Keratinocyte (primary cell): ENCODE data around the gene TUT1. TPM values are rescaled to one million over a fixed set of nuclear protein-coding genes. Genes with fewer than 3 reads are reported as not detected.
"Not testable (repeated sequence)": the region's sequence is repeated elsewhere in the genome, so short reads cannot be mapped to it uniquely, and the experiment has no call there.

Source experiments
- DNase-seq: peaks from one replicate; pipeline ENCODE4 v3.0.0-alpha.2; 2011; ENCODE audit warnings: low read depth, missing footprints, low spot score
- FAIRE-seq: peaks from 2 replicates; lab custom pipeline; 2011; peaks lifted over from hg19 to GRCh38; lab: Jason Lieb, UNC
- H2AFZ ChIP-seq: 2 replicates; pipeline ENCODE4 v1.6.0; 2012; ENCODE audit warnings: low read length, control low read depth, inconsistent platforms; ENCODE audit not compliant: control insufficient read depth
- H3K27ac ChIP-seq: 2 replicates; pipeline ENCODE4 v1.5.1; 2011; ENCODE audit warnings: low read length; ENCODE audit not compliant: control insufficient read depth, insufficient read depth
- H3K27me3 ChIP-seq: 3 replicates; pipeline ENCODE4 v1.6.0; 2011; ENCODE audit warnings: low read length; ENCODE audit not compliant: control insufficient read depth, insufficient read depth; ENCODE audit errors: extremely low read depth
- H3K36me3 ChIP-seq, 2 experiments: 2 replicates in 1 of 2; 3 replicates in 1 of 2; pipeline ENCODE4 v1.5.1; 2011; ENCODE audit warnings: low read length in 2 of 2, mild to moderate bottlenecking in 1 of 2; ENCODE audit not compliant: control insufficient read depth in 2 of 2, insufficient read depth in 2 of 2; ENCODE audit errors: extremely low read depth in 1 of 2
- H3K4me1 ChIP-seq: 3 replicates; pipeline ENCODE4 v1.5.1; 2011; ENCODE audit warnings: low read length; ENCODE audit not compliant: control insufficient read depth, insufficient read depth; ENCODE audit errors: extremely low read depth
- H3K4me2 ChIP-seq: 3 replicates; pipeline ENCODE4 v1.6.0; 2011; ENCODE audit warnings: low read depth, low read length; ENCODE audit not compliant: control insufficient read depth, insufficient read depth; ENCODE audit errors: extremely low read depth
- H3K4me3 ChIP-seq, 3 experiments: fragments of 200-600 bp in 1 of 3; sonication (generic) in 1 of 3; 2 replicates in 2 of 3; 3 replicates in 1 of 3; pipeline ENCODE4 v1.5.1; 2011 to 2016; ENCODE audit warnings: low read length in 3 of 3, mild to moderate bottlenecking in 3 of 3, control low read depth in 2 of 3, inconsistent platforms in 1 of 3, low read depth in 1 of 3, mixed read lengths in 1 of 3, mixed run types in 1 of 3, moderate library complexity in 1 of 3; ENCODE audit not compliant: control insufficient read depth in 2 of 3, insufficient read depth in 2 of 3; ENCODE audit errors: extremely low read depth in 1 of 3
- H3K79me2 ChIP-seq: 2 replicates; pipeline ENCODE4 v1.6.0; 2012; ENCODE audit warnings: low read length; ENCODE audit not compliant: control insufficient read depth, insufficient read depth
- H3K9ac ChIP-seq: 3 replicates; pipeline ENCODE4 v1.6.0; 2011; ENCODE audit warnings: low read length; ENCODE audit not compliant: control insufficient read depth, insufficient read depth; ENCODE audit errors: extremely low read depth
- H3K9me1 ChIP-seq: 3 replicates; pipeline ENCODE4 v1.6.0; 2011; ENCODE audit warnings: low read length; ENCODE audit not compliant: control insufficient read depth, insufficient read depth; ENCODE audit errors: extremely low read depth
- H3K9me3 ChIP-seq: 2 replicates; pipeline ENCODE4 v1.5.1; 2012; ENCODE audit warnings: low read depth, low read length; ENCODE audit not compliant: control insufficient read depth
- H4K20me1 ChIP-seq: 3 replicates; pipeline ENCODE4 v1.6.0; 2011; ENCODE audit warnings: low read length; ENCODE audit not compliant: control insufficient read depth, insufficient read depth; ENCODE audit errors: extremely low read depth
- CTCF ChIP-seq, 3 experiments: IDR thresholded peaks in 1 of 3; conservative IDR thresholded peaks in 1 of 3; optimal IDR thresholded peaks in 1 of 3; 2 replicates in 2 of 3; 3 replicates in 1 of 3; pipeline versions ENCODE3 to v1.5.1; 2011; ENCODE audit warnings: low read length in 3 of 3, mild to moderate bottlenecking in 3 of 3, moderate library complexity in 2 of 3, control low read depth in 1 of 3, inconsistent platforms in 1 of 3; ENCODE audit not compliant: insufficient read depth in 2 of 3; ENCODE audit errors: extremely low read depth in 1 of 3
- EZH2 ChIP-seq: IDR thresholded peaks from one replicate; pipeline ENCODE4 v1.6.1; 2012; ENCODE audit warnings: inconsistent platforms, mild to moderate bottlenecking, low read length, moderate library complexity
- dilution Hi-C: fragments of 300-500 bp; cut with MboI; formaldehyde crosslinking; loops from one replicate; pipeline ENCODE4 v1.7.0; 2020; ENCODE audit warnings: low sequenced_read_pairs; ENCODE audit not compliant: extremely low pct_ligation_motif_present
- polyA plus RNA-seq, 5 experiments: library from polyadenylated mRNA; depleted of rRNA in 3 of 5; stranded (reverse) in 3 of 5; stranded (forward) in 1 of 5; unstranded in 1 of 5; fragments of >200 nt; gene quantifications; 1 replicate in 1 of 5; 2 replicates in 3 of 5; 3 replicates in 1 of 5; pipeline versions ENCODE4 v1.2.1 to v1.2.3, GENCODE V29; 2011 to 2012; ENCODE audit warnings: missing spikeins in 2 of 5, low read depth in 1 of 5, low replicate concordance in 1 of 5

The TUT1 gene
- polyA plus RNA-seq, 1 donor (not counting 4 experiments of a cell fraction or from before 2014, with no cell fraction given), result 10.5 TPM

- H3K4me2 ChIP-seq, result no peak overlapping the region
- FAIRE-seq, result no peak
- no peak overlapping the region for H2AFZ ChIP-seq
- H3K9me1 ChIP-seq, result peaks cover 2% of the 10 kb centered on the region
- H3K9me3 ChIP-seq, result no peaks in the 10 kb centered on the region
- H3K36me3 ChIP-seq, result peaks cover 36% of the 10 kb centered on the region in 2 experiments
- peaks cover 73% of the 10 kb centered on the region for H3K79me2 ChIP-seq
- no peak for DNase-seq
- dilution Hi-C loops, result no loop called here
- no peak for TF ChIP-seq CTCF (optimal IDR thresholded peaks at IDR 0.05 in 1 of 3, IDR thresholded peaks at IDR 0.05 in 1 of 3, conservative IDR thresholded peaks at IDR 0.05 in 1 of 3; ENCODE audit: extremely low read depth in 1 of 3, insufficient read depth in 2 of 3, low read length in 3 of 3)
- no peak for TF ChIP-seq EZH2
- H4K20me1 ChIP-seq, result peaks cover 25% of the 10 kb centered on the region
- H3K4me3 ChIP-seq, result no peak overlapping the region
- H3K27me3 ChIP-seq, result no peaks in the 10 kb centered on the region
- peaks cover 18% of the 10 kb centered on the region for H3K4me1 ChIP-seq
- no peak overlapping the region for H3K9ac ChIP-seq
- H3K27ac ChIP-seq, result no peak overlapping the region
Observed at GRCh38 chr11:62566247-62566646, 25.1 kb downstream of the TUT1 start.

DNA sequence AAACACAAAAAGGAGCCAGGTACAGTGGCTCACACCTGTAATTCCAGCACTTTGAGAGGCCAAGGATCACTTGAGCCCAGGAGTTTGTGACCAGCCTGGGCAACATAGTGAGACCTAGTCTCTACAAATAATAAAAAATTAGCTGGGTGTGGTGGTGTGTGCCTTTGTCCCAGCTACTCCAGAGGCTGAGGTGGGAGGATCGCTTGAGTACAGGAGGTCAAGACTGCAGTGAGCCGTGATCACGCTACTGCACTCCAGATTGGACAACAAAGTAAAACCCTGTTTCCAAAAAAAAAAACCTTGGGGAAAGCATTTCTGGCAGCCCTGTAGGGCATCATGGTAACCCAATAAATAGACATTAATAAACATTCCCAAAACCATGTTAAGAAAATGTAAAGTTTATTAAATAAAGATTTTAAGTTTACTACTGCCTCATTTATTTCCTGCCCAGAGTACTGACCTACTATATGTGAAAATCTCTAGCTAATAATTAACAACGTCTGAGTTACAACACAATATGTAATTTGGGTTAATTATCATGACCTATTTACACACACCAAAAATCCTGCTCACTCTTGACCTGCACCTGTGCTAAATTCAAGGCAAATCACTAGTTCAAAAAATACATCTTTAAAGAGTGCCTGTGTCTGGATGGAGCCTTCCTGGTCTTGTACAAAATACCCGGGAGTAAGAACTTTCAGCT is 26.1 kb downstream of the TUT1 start:
- peaks cover 21% of the 10 kb centered on the region for H4K20me1 ChIP-seq
- peaks cover 27 to 32% of the 10 kb centered on the region in 2 experiments for H3K36me3 ChIP-seq
- H3K9ac ChIP-seq, result no peak overlapping the region
- H3K4me3 ChIP-seq, result no peak overlapping the region
- no peak overlapping the region for H3K4me2 ChIP-seq
- H3K9me1 ChIP-seq, result peaks cover 2% of the 10 kb centered on the region
- H3K27ac ChIP-seq, result no peak overlapping the region
- H3K9me3 ChIP-seq, result no peaks in the 10 kb centered on the region
- H3K27me3 ChIP-seq, result no peaks in the 10 kb centered on the region
- TF ChIP-seq EZH2, result no peak
- TF ChIP-seq CTCF (optimal IDR thresholded peaks at IDR 0.05 in 1 of 3, IDR thresholded peaks at IDR 0.05 in 1 of 3, conservative IDR thresholded peaks at IDR 0.05 in 1 of 3; ENCODE audit: extremely low read depth in 1 of 3, insufficient read depth in 2 of 3, low read length in 3 of 3), result no peak
- dilution Hi-C loops, result no loop called here
- peaks cover 24% of the 10 kb centered on the region for H3K4me1 ChIP-seq
- no peak overlapping the region for H2AFZ ChIP-seq
- DNase-seq (no peak), FAIRE-seq (no peak)
- H3K79me2 ChIP-seq, result peaks cover 63% of the 10 kb centered on the region

DNA sequence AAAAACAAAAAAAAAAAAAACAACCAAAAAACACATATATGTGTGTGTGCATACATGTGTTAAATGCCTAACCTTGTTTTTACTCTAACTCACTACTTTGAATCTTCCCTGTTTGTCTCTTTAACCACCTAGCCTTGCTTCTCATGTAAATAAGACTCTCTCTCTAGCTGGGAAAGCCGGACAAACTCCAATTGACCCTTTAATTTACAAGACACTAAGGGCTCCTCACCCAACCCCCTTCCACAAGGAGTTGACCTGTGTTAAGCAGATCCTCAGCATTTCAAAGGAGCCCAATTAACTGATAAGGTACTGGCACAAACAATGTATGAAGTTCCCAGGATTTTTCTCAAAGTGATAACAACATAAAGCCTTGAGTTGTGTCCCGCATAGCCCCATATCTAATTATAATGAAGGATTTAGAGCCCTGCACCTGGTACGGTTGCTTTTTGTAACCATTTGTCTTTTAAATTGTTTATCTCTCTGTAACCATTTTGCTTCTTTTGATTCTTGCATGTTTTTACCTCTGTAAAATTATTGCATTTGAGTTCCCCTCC is 29.6 kb downstream of the TUT1 start:
- peaks cover 37% of the 10 kb centered on the region for H3K79me2 ChIP-seq
- H4K20me1 ChIP-seq, result peaks cover 17% of the 10 kb centered on the region

More for the DNA sequence above, 29.6 kb downstream of the TUT1 start:
- DNase-seq, H3K27me3 ChIP-seq, H3K9ac ChIP-seq, H3K4me3 ChIP-seq, dilution Hi-C loops, FAIRE-seq, H3K9me3 ChIP-seq, H3K9me1 ChIP-seq, H3K4me2 ChIP-seq, H2AFZ ChIP-seq: not testable (repeated sequence)
- H3K36me3 ChIP-seq, result peaks cover 18 to 44% of the 10 kb centered on the region in 2 experiments
- peak overlapping the region; percentile 28 for H3K27ac ChIP-seq
- H3K4me1 ChIP-seq, result peaks cover 57% of the 10 kb centered on the region
